ENCODE results near the gene HIVEP1.
A peak's percentile ranks its signal among the peaks of the same experiment; 100 is the strongest.

HIVEP1 gene

GRCh38 chr6:12158686-12159415 is 146.7 kb downstream of the HIVEP1 start:
- Histone ChIP-seq H3K4me3 (no peak overlapping the region), H3K9me3 (no peaks in the 10 kb centered on the region), H3K27ac (no peak overlapping the region), H4K20me1 (peaks cover 6% of the 10 kb centered on the region; the same call in 1 of the 2 replicates), H3K4me2 (no peak overlapping the region), H3K9ac (no peak overlapping the region), H3K4me1 (peaks cover 18% of the 10 kb centered on the region), H3K27me3 (no peaks in the 10 kb centered on the region), H3K36me3 (peaks cover 26% of the 10 kb centered on the region)
- no peak for TF ChIP-seq Cebpa-rat (IDR thresholded peaks at IDR 0.05)

GRCh38 chr6:12160326-12160725 is 148.2 kb downstream of the HIVEP1 start:
- H3K4me3 ChIP-seq = no peak overlapping the region

GRCh38 chr6:12162213-12162612 is 150.1 kb downstream of the HIVEP1 start:
- Histone ChIP-seq H3K4me2 (peak overlapping the region; percentile 21; the same call in 1 of the 2 replicates), H3K4me1 (peaks cover 20% of the 10 kb centered on the region), H4K20me1 (peaks cover 10% of the 10 kb centered on the region; the same call in 1 of the 2 replicates), H3K9me3 (no peaks in the 10 kb centered on the region; the same call in 1 of the 2 replicates), H3K36me3 (peaks cover 36% of the 10 kb centered on the region), H3K9ac (no peak overlapping the region), H3K27me3 (no peaks in the 10 kb centered on the region), H3K27ac (no peak overlapping the region), H3K4me3 (no peak overlapping the region)
- TF ChIP-seq Cebpa-rat (IDR thresholded peaks at IDR 0.05) = no peak

More at GRCh38 chr6:12160326-12160725, 148.2 kb downstream of the HIVEP1 start:
- peaks cover 10% of the 10 kb centered on the region; the same call in 1 of the 2 replicates for H4K20me1 ChIP-seq
- no peak overlapping the region for H3K27ac ChIP-seq
- H3K9ac ChIP-seq = no peak overlapping the region
- peaks cover 35% of the 10 kb centered on the region for H3K36me3 ChIP-seq
- no peaks in the 10 kb centered on the region; the same call in 1 of the 2 replicates for H3K9me3 ChIP-seq
- H3K4me1 ChIP-seq = peaks cover 20% of the 10 kb centered on the region
- TF ChIP-seq Cebpa-rat (IDR thresholded peaks at IDR 0.05) = no peak
- H3K4me2 ChIP-seq = no peak overlapping the region
- H3K27me3 ChIP-seq = no peaks in the 10 kb centered on the region

GRCh38 chr6:12163149-12163548 is 151.0 kb downstream of the HIVEP1 start:
- Histone ChIP-seq H3K4me2 (peak overlapping the region; percentile 55), H3K4me1 (peaks cover 20% of the 10 kb centered on the region), H3K9me3 (no peaks in the 10 kb centered on the region; the same call in 1 of the 2 replicates)

GRCh38 chr6:12163744-12164507 is 151.8 kb downstream of the HIVEP1 start:
- no peak for TF ChIP-seq Cebpa-rat (IDR thresholded peaks at IDR 0.05)
- H4K20me1 ChIP-seq = peaks cover 10% of the 10 kb centered on the region; the same call in 1 of the 2 replicates
- peak overlapping the region; percentile 55 for H3K4me2 ChIP-seq
- no peak overlapping the region for H3K9ac ChIP-seq
- peaks cover 20% of the 10 kb centered on the region for H3K4me1 ChIP-seq
- no peaks in the 10 kb centered on the region; the same call in 1 of the 2 replicates for H3K9me3 ChIP-seq
- peaks cover 27% of the 10 kb centered on the region for H3K36me3 ChIP-seq
- no peak overlapping the region for H3K4me3 ChIP-seq
- peak overlapping the region; percentile 41; the same call in 1 of the 2 replicates for H3K27ac ChIP-seq
- H3K27me3 ChIP-seq = no peaks in the 10 kb centered on the region

More at GRCh38 chr6:12163149-12163548, 151.0 kb downstream of the HIVEP1 start:
- H3K36me3 ChIP-seq = peaks cover 34% of the 10 kb centered on the region
- no peaks in the 10 kb centered on the region for H3K27me3 ChIP-seq
- peak overlapping the region; percentile 41; the same call in 1 of the 2 replicates for H3K27ac ChIP-seq
- H3K9ac ChIP-seq = no peak overlapping the region
- no peak for TF ChIP-seq Cebpa-rat (IDR thresholded peaks at IDR 0.05)
- H4K20me1 ChIP-seq = peaks cover 10% of the 10 kb centered on the region; the same call in 1 of the 2 replicates
- no peak overlapping the region for H3K4me3 ChIP-seq

- no peak for TF ChIP-seq Cebpa-rat (IDR thresholded peaks at IDR 0.05)
- Histone ChIP-seq H3K9me3 (no peaks in the 10 kb centered on the region; the same call in 1 of the 2 replicates), H3K4me1 (peaks cover 20% of the 10 kb centered on the region), H3K36me3 (peaks cover 24% of the 10 kb centered on the region), H3K27me3 (no peaks in the 10 kb centered on the region), H3K27ac (no peak overlapping the region), H4K20me1 (peaks cover 10% of the 10 kb centered on the region; the same call in 1 of the 2 replicates), H3K9ac (no peak overlapping the region), H3K4me2 (no peak overlapping the region), H3K4me3 (no peak overlapping the region)
These were observed 152.3 kb downstream of the HIVEP1 start for GRCh38 chr6:12164508-12164770.

- Histone ChIP-seq H3K4me1 (peaks cover 20% of the 10 kb centered on the region), H3K27ac (no peak overlapping the region), H3K27me3 (no peaks in the 10 kb centered on the region), H3K9me3 (no peaks in the 10 kb centered on the region; the same call in 1 of the 2 replicates), H3K4me3 (no peak overlapping the region), H3K36me3 (peaks cover 24% of the 10 kb centered on the region), H3K9ac (no peak overlapping the region), H4K20me1 (peaks cover 10% of the 10 kb centered on the region; the same call in 1 of the 2 replicates), H3K4me2 (no peak overlapping the region)
- no peak for TF ChIP-seq Cebpa-rat (IDR thresholded peaks at IDR 0.05)
These were observed 153.2 kb downstream of the HIVEP1 start for GRCh38 chr6:12165297-12165696.

- H3K9ac ChIP-seq = no peak overlapping the region
These were observed 153.7 kb downstream of the HIVEP1 start for GRCh38 chr6:12165722-12166280.

GRCh38 chr6:12169377-12169776 is 157.3 kb downstream of the HIVEP1 start:
- Histone ChIP-seq H3K27me3 (no peaks in the 10 kb centered on the region), H4K20me1 (no peaks in the 10 kb centered on the region)

More at GRCh38 chr6:12165722-12166280, 153.7 kb downstream of the HIVEP1 start:
- Histone ChIP-seq H3K9me3 (no peaks in the 10 kb centered on the region; the same call in 1 of the 2 replicates), H3K27me3 (no peaks in the 10 kb centered on the region), H3K27ac (no peak overlapping the region), H4K20me1 (peaks cover 10% of the 10 kb centered on the region; the same call in 1 of the 2 replicates), H3K4me1 (peaks cover 20% of the 10 kb centered on the region), H3K4me3 (no peak overlapping the region), H3K36me3 (peaks cover 24% of the 10 kb centered on the region), H3K4me2 (no peak overlapping the region)
- TF ChIP-seq Cebpa-rat (IDR thresholded peaks at IDR 0.05) = no peak

More at GRCh38 chr6:12169377-12169776, 157.3 kb downstream of the HIVEP1 start:
- Histone ChIP-seq H3K4me3 (no peak overlapping the region), H3K9me3 (no peaks in the 10 kb centered on the region), H3K4me2 (no peak overlapping the region), H3K36me3 (peaks cover 5% of the 10 kb centered on the region), H3K4me1 (no peaks in the 10 kb centered on the region), H3K9ac (no peak overlapping the region), H3K27ac (no peak overlapping the region)
- no peak for TF ChIP-seq Cebpa-rat (IDR thresholded peaks at IDR 0.05)

Measured in BLaER1 (cell line).